HG03159 (cell line): Measurements from ENCODE around the gene PIK3C3.
"Not testable (repeated sequence)": the region's sequence is repeated elsewhere in the genome, so short reads cannot be mapped to it uniquely, and the experiment has no call there.

Experiments
- ATAC-seq: cut with Tn5 transposase; IDR thresholded peaks from one replicate; pipeline ENCODE4 v1.9.1; 2021; ENCODE audit warnings: mild to moderate bottlenecking, moderate library complexity; ENCODE audit not compliant: unreplicated experiment

The PIK3C3 gene

GRCh38 chr18:42018831-42019230 lies 63.8 kb downstream of the PIK3C3 start:
- ATAC-seq, result no peak

GRCh38 chr18:42024131-42024530 lies 69.1 kb downstream of the PIK3C3 start:
- ATAC-seq, result no peak

GRCh38 chr18:42025491-42025890 lies 70.5 kb downstream of the PIK3C3 start:
- peak; percentile 26 for ATAC-seq

DNA sequence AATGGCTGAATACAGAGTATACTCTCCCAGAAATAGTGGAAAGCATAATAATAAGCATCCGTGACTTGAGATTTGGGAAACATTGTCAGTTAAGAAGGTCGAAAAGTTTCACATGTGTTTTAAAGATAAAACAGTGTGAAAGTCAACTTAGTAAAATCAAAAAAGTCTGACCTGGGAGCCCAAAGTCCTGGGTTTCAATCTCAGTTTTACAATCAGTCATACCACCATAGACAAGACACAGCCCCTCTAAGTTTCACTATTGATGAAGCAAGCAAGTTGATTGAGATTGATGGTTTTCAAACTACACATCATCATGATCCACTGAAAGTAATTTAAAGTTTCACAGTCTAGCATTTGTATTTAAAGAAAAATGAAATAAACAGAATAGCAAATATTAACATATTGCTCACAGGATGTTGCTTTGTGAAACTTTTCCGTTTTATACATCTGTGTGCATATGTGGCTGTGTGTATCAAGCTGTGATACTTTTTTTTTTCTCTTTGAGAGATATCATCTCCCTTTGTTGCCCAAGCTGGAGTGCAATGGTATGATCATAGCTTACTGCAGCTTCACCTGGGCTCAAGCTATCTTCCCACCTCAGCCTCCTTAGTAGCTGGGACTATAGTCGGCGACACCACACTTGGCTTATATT lies 71.1 kb downstream of the PIK3C3 start:
- ATAC-seq, result peak; percentile 93

DNA sequence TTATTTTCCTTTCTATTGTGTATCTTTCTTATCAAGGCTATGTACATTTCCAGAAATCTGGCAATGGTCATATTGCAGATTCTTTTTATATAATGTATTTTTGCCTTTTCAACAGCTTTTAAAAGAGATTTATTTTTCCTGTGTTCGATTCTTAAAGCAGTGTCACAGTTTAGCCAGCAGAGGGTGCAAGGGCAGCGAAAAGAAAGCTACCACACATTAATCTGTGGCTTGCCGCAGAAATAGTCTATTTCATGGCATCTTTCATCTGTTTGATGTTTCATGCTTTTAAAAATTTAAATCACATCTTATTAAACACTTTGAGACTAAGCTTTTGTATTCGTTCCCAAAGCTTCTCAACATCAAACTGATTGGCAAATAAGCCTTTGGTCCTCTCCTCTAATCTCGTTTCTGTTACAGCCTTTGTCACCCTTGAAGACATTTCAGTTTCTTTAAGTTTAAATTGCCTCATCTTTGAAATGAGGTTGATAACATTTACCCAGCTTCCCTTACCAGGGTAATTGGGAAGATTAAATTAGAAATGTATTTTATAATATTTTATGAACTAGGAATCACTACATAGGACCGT lies 73.3 kb downstream of the PIK3C3 start:
- peak; percentile 26 for ATAC-seq

DNA sequence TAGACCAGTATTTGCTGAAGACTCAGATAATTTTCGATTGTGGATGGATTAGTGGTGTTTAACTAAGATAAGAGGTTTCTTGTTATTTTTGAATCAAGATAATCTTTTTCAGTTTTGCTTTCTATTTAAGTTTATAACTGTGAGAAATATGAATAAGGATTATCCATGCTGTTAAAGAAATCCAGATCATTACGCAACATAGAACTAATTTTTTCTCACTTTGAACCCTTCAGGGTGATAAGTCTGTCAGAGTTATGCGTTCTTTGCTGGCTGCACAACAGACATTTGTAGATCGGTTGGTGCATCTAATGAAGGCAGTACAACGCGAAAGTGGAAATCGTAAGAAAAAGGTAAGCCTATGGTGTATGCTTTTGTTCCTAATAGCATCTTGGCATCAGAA lies 74.1 kb downstream of the PIK3C3 start:
- no peak for ATAC-seq

DNA sequence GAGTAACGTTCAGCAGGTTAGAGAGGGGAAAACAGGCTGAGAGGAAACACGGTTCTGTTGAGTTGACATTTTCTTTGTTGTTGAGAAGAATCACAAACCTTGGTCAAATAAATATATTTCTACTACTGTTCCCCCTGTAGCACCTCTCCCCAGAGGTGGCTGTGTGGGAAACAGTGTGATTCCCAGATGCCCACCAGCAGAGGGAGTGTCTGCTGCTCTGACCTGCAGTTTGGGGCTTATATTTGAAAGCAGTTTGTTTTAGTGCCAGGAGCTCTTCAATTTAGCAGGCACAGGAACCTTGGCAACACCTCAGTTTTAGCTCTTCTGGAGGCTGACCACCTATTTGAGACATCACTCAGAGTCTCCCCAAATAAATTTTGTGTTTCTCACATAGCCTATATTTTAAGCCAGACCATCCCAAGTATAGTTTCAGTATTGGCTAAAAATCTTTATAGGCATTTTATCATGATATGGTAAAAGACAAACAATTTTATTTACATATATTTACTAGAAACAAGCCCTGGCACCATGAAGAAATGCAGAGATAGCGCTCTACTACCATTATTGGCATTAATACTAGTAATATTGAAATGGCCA lies 75.7 kb downstream of the PIK3C3 start:
- ATAC-seq, result no peak

DNA sequence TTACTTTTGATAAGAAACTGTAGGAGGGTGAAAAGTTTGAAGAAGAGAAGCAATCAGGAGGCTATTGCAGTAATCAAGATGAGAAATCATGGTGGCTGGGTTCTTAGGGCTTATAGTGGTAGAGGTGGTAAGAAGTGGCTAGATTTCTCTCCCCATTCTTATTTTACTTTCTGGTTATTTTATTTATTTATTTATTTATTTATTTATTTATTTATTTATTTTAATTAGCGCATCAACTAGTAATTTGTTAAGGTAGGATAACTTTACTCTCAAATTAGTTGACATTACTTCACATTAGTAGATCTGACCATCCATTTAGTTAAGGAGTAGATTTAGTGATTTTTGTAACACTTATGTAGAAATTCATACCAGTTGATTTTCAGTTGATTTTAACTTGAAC lies 77.4 kb downstream of the PIK3C3 start:
- ATAC-seq, result no peak

- no peak for ATAC-seq
Measured at GRCh38 chr18:42033137-42033810, 78.2 kb downstream of the PIK3C3 start.

DNA sequence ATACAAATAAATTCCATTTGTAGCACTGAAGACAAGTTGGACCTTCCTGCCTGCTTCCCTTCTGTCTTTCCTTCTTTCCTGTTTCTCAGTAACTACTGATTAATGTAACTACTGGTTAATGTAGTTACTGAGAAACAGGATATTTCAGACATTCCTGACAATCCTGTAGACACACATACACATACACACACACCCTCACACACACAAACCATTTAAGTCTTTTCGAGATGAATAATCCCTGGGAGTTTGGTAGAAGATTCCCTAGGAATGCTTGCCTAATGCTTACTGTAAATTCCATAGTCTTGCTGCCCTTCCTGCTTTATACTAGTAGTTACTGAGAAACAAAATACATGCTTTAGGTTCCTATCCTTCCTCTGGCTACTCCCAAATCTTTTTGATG lies 83.9 kb downstream of the PIK3C3 start:
- ATAC-seq, result no peak

- no peak for ATAC-seq
Measured at GRCh38 chr18:42039396-42039795, 84.4 kb downstream of the PIK3C3 start.

DNA sequence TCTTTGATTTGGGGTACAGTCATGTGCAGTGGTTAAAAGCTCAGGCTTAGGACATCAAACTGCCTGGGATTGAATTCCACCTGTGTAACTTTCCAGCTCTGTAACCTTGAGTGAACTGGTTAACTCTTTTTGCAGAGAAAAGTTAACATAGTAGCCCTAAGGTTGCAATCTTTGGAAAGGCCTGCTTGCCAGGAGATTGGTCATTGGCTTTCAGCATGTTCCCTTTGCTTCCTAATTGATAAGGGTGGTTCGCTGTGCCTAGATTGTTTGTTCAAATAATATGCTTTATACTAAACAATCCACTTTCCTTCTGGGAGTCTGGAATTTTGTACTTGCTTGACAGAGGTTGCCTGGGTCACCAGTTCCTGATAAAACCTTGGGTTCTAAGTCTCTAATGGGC lies 86.8 kb downstream of the PIK3C3 start:
- no peak for ATAC-seq

GRCh38 chr18:42045346-42045745 lies 90.3 kb downstream of the PIK3C3 start:
- no peak for ATAC-seq

GRCh38 chr18:42047721-42048120 lies 92.7 kb downstream of the PIK3C3 start:
- no peak for ATAC-seq

DNA sequence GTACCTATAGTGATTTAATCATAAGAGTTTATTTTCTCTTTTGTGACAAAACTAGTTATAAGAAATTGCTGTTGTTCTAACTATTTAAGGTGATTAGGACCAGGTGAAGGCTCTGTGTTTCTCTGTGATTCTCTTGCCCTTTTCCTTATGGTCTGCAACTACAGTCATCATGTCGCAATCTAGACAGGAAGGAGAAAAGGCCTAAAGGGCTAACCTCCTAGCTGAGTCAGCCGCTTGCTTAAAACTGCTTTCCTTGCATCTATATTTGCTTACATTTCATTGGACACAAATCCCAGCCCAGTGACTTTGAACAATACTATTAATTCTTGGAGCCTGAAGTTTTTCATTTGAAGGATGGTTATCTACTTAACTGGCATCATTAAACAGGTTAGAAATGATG lies 93.1 kb downstream of the PIK3C3 start:
- no peak for ATAC-seq

DNA sequence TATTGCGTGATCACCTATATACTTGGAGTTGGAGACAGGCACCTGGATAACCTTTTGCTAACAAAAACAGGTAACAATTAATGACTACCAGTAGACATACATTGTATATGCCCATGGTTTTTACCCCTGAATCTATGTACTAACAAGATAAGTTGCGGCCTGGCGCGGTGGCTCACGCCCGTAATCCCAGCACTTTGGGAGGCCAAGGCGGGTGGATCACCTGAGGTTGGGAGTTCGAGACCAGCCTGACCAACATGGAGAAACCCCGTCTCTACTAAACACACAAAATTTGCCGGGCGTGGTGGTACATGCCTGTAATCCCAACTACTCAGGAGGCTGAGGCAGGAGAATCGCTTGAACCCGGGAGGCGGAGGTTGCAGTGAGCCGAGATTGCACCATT lies 94.5 kb downstream of the PIK3C3 start:
- ATAC-seq, result not testable (repeated sequence)

DNA sequence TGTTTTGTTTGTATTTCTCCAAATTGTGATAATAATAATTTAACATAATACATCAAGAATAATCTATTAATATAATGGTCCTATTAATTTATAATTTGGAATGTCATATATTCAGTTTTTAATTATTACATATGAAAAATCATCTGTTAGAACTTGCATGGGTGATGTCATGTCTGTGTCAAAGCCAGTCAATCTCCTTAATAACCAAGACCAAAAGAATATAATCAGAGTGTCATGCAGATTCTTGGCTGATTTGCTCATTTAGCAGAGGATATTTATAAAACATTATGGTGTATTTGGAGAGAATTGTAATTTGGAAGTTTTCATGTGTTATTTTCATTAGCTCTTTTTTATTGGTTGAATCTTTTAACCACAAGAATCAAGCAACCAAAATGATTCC lies 96.4 kb downstream of the PIK3C3 start:
- no peak for ATAC-seq

DNA sequence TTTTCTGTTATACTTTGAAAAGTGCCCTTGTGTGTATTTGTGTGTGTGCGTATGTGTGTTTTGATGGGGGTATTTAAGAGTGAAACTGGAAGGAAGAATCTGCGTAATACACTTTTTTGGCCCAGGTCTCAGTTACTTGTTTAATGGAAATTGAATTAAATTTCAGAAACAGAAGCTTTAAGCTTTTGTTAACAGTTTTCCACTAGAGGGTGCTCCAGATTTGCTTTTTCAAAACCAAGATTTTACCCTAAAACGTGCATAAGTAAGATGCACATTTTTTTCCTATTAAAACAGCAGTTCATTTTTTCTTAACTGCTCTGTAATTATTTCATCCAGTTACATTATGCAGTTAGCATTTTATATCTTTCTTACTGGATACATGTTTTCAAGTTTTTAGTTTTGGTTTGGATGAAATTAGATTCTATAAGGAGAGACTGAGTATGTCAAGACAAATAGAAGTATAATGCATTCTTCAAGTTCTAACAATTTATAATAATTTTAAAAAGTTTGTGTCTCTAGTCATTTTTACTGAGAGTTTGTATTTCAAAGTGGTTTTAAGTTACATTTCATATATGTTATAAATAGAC lies 97.2 kb downstream of the PIK3C3 start:
- ATAC-seq, result no peak

- peak; percentile 88 for ATAC-seq
Measured at GRCh38 chr18:42053188-42053781, 98.3 kb downstream of the PIK3C3 start.

GRCh38 chr18:42064109-42064508 lies 109.1 kb downstream of the PIK3C3 start:
- ATAC-seq, result no peak

DNA sequence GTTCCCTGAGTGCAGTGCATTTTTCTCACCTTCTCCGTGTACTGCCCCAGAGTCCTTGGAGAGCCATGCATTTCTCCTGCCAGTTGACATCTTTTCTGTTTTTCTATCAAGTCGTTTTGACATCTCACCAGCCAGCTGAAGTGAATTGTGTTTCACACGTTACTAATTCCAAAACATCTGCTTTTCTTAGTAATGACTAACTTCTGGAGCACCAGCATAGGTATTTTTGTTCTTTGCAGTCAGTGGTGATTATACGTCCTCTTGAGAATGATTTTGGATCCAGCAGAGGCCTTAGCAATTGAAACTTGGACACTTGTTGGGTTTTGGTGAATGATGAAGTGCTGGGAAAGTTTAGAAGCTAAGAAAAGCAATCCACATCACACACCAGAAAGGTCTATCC lies 112.5 kb downstream of the PIK3C3 start:
- ATAC-seq, result no peak
